ENCODE data around the gene KIR2DL4.

Gene KIR2DL4

Small RNAs within 50 kb of the gene (small RNA-seq; reads per million reads assigned to genes)
- gene KIR3DP1: 0 reads per million in 2 experiments

All from SK-N-DZ (cell line).